Endodermal cell (in vitro differentiated cells): Measurements from ENCODE around the gene ELMO1. TPM values are rescaled to one million over a fixed set of nuclear protein-coding genes. Genes with fewer than 3 reads are reported as not detected.

Source experiments
- DNase-seq: peaks from one replicate; pipeline ENCODE4 v3.0.0-alpha.2; 2017
- H3K27ac ChIP-seq: 2 replicates; pipeline ENCODE4 v1.5.1; 2013; ENCODE audit warnings: mild to moderate bottlenecking, low read depth, low read length, moderate library complexity
- H3K27me3 ChIP-seq: 2 replicates; pipeline ENCODE4 v1.6.1; 2013; ENCODE audit warnings: mild to moderate bottlenecking, low read length, moderate library complexity; ENCODE audit not compliant: insufficient read depth, control insufficient read depth, poor library complexity, severe bottlenecking
- H3K36me3 ChIP-seq: 2 replicates; pipeline ENCODE4 v1.7.0; 2013; ENCODE audit warnings: mild to moderate bottlenecking, low read length, moderate library complexity; ENCODE audit not compliant: control insufficient read depth, insufficient read depth
- H3K4me1 ChIP-seq: one replicate; pipeline ENCODE4 v1.7.0; 2013; ENCODE audit warnings: low read length; ENCODE audit not compliant: control insufficient read depth, insufficient read depth
- H3K4me3 ChIP-seq: 2 replicates; pipeline ENCODE4 v1.5.1; 2013; ENCODE audit warnings: mild to moderate bottlenecking, low read length, moderate library complexity
- H3K9ac ChIP-seq: 2 replicates; pipeline ENCODE4 v1.6.1; 2013; ENCODE audit warnings: mild to moderate bottlenecking, low read length, moderate library complexity; ENCODE audit not compliant: poor library complexity, severe bottlenecking; ENCODE audit errors: extremely low read depth
- H3K9me3 ChIP-seq: 2 replicates; pipeline ENCODE4 v1.6.1; 2013; ENCODE audit warnings: mild to moderate bottlenecking, low read length, moderate library complexity; ENCODE audit not compliant: control insufficient read depth
- H3K27ac Mint-ChIP-seq: 2 replicates; pipeline ENCODE4 v1.8.0; 2020; ENCODE audit warnings: mixed read lengths
- H3K27me3 Mint-ChIP-seq: 2 replicates; pipeline ENCODE4 v1.8.0; 2021; ENCODE audit warnings: mild to moderate bottlenecking, mixed read lengths; ENCODE audit not compliant: insufficient read depth
- H3K36me3 Mint-ChIP-seq: 2 replicates; pipeline ENCODE4 v1.8.0; 2020; ENCODE audit warnings: low read depth, mixed read lengths
- H3K4me1 Mint-ChIP-seq: 2 replicates; pipeline ENCODE4 v1.8.0; 2020; ENCODE audit warnings: mixed read lengths
- H3K4me3 Mint-ChIP-seq: 2 replicates; pipeline ENCODE4 v1.8.0; 2020; ENCODE audit warnings: mild to moderate bottlenecking, moderate library complexity, mixed read lengths
- H3K9me3 Mint-ChIP-seq: 2 replicates; pipeline ENCODE4 v1.8.0; 2020; ENCODE audit warnings: mild to moderate bottlenecking, mixed read lengths
- CTCF ChIP-seq: fragments of 200-600 bp; sonication (generic); conservative IDR thresholded peaks from 2 replicates; pipeline ENCODE4 v1.5.0; 2021; ENCODE audit warnings: antibody characterized with exemption, mild to moderate bottlenecking
- WGBS, 2 experiments: methylation state at CpG; one replicate each; pipeline versions ENCODE4 v1.1.5 to v1.1.7; 2013; ENCODE audit warnings: missing lambda C conversion rate in 2 of 2, mixed read lengths in 1 of 2; ENCODE audit not compliant: insufficient coverage in 1 of 2, insufficient read length in 1 of 2; 5-methylcytosine and 5-hydroxymethylcytosine counted together
- total RNA-seq, 2 donors: library from RNA; stranded (reverse); fragmentation: NEBNext Ultra II Directional in 1 of 2; extraction: Animal tissue kit (Norgen Biotek cat#: 25700) in 1 of 2; gene quantifications; 2 replicates in 1 of 2; 3 replicates in 1 of 2; pipeline ENCODE4 v1.2.1, GENCODE V29; 2021

ELMO1 gene
- total RNA-seq, 2 donors from 2014 or later: 120 to 131 TPM

GRCh38 chr7:37109016-37109683 lies 339.5 kb downstream of the ELMO1 start:
- no peak overlapping the region for H3K9ac ChIP-seq
- Mint-ChIP-seq H3K27ac (no peak overlapping the region), H3K4me1 (peaks cover 21% of the 10 kb centered on the region), H3K36me3 (peaks cover 51% of the 10 kb centered on the region), H3K9me3 (peaks cover under 1% of the 10 kb centered on the region), H3K4me3 (no peak overlapping the region), H3K27me3 (peaks cover 6% of the 10 kb centered on the region)
- 79 to 91% methylated on average over 6 to 11 of the region's 11 CpGs for WGBS, 2 experiments
- no peak overlapping the region for H3K4me3 ChIP-seq
- peaks cover 2% of the 10 kb centered on the region for H3K9me3 ChIP-seq
- H3K27me3 ChIP-seq: no peaks in the 10 kb centered on the region
- no peak overlapping the region for H3K27ac ChIP-seq
- H3K36me3 ChIP-seq: peaks cover 22% of the 10 kb centered on the region
- H3K4me1 ChIP-seq: peaks cover 3% of the 10 kb centered on the region
- TF ChIP-seq CTCF: no peak
- DNase-seq: no peak

- no peak for DNase-seq
- Mint-ChIP-seq H3K27me3 (peaks cover 6% of the 10 kb centered on the region), H3K9me3 (no peaks in the 10 kb centered on the region), H3K36me3 (peaks cover 45% of the 10 kb centered on the region), H3K4me3 (no peak overlapping the region), H3K27ac (no peak overlapping the region), H3K4me1 (peaks cover 17% of the 10 kb centered on the region)
- H3K4me3 ChIP-seq: no peak overlapping the region
- no peak overlapping the region for H3K9ac ChIP-seq
- no peak for TF ChIP-seq CTCF
- H3K27me3 ChIP-seq: no peaks in the 10 kb centered on the region
- no peaks in the 10 kb centered on the region for H3K9me3 ChIP-seq
- 94 to 100% methylated on average over 1 of the region's 1 CpG for WGBS, 2 experiments
- peaks cover 19% of the 10 kb centered on the region for H3K36me3 ChIP-seq
- H3K4me1 ChIP-seq: peaks cover 3% of the 10 kb centered on the region
- H3K27ac ChIP-seq: no peak overlapping the region
Observed at GRCh38 chr7:37108615-37109014, 340.0 kb downstream of the ELMO1 start.

GRCh38 chr7:37107047-37107750 lies 341.5 kb downstream of the ELMO1 start:
- H3K4me1 Mint-ChIP-seq: peaks cover 18% of the 10 kb centered on the region
- no peaks in the 10 kb centered on the region for H3K27me3 ChIP-seq
- H3K4me1 ChIP-seq: peaks cover 9% of the 10 kb centered on the region
- 75 to 91% methylated on average over 3 to 4 of the region's 4 CpGs for WGBS, 2 experiments
- H3K36me3 ChIP-seq: peaks cover 12% of the 10 kb centered on the region
- no peak overlapping the region for H3K4me3 ChIP-seq
- no peak for TF ChIP-seq CTCF
- no peak overlapping the region for H3K27ac ChIP-seq
- no peak overlapping the region for H3K27ac Mint-ChIP-seq
- peaks cover 6% of the 10 kb centered on the region for H3K27me3 Mint-ChIP-seq
- no peaks in the 10 kb centered on the region for H3K9me3 ChIP-seq
- no peak for DNase-seq
- H3K9ac ChIP-seq: no peak overlapping the region
- peaks cover 36% of the 10 kb centered on the region for H3K36me3 Mint-ChIP-seq
- H3K9me3 Mint-ChIP-seq: no peaks in the 10 kb centered on the region
- H3K4me3 Mint-ChIP-seq: no peak overlapping the region
